Mesothelial cell of epicardium (in vitro differentiated cells): ENCODE measurements around the gene RFFL. TPM values are rescaled to one million over a fixed set of nuclear protein-coding genes. Genes with fewer than 3 reads are reported as not detected.

Experiments used
- DNase-seq, 2 experiments: peaks; one replicate each; pipeline ENCODE4 v3.0.0; 2021; ENCODE audit warnings: low spot score in 2 of 2; ENCODE audit not compliant: unreplicated experiment in 2 of 2
- H3K27ac Mint-ChIP-seq: 2 replicates; pipeline ENCODE4 v1.8.0; 2021; ENCODE audit warnings: mixed read lengths
- H3K27me3 Mint-ChIP-seq: 2 replicates; pipeline ENCODE4 v1.8.0; 2021; ENCODE audit warnings: low read depth, mixed read lengths
- H3K36me3 Mint-ChIP-seq: 2 replicates; pipeline ENCODE4 v1.8.0; 2021; ENCODE audit warnings: mixed read lengths
- H3K4me1 Mint-ChIP-seq: 2 replicates; pipeline ENCODE4 v1.8.0; 2021; ENCODE audit warnings: mixed read lengths
- H3K4me3 Mint-ChIP-seq: 2 replicates; pipeline ENCODE4 v1.8.0; 2021; ENCODE audit warnings: mild to moderate bottlenecking, moderate library complexity, mixed read lengths
- H3K9me3 Mint-ChIP-seq: 2 replicates; pipeline ENCODE4 v1.8.0; 2021; ENCODE audit warnings: mixed read lengths
- CTCF ChIP-seq: fragments of 200-600 bp; sonication (generic); IDR thresholded peaks from one replicate; pipeline ENCODE4 v1.5.0; 2021; ENCODE audit warnings: antibody characterized with exemption; ENCODE audit not compliant: unreplicated experiment
- total RNA-seq: library from RNA; stranded (reverse); gene quantifications from 3 replicates; pipeline ENCODE4 v1.2.1, GENCODE V29; 2021

RFFL gene
- total RNA-seq, 1 donor from 2014 or later: 19.8 TPM

GRCh38 chr17:34999456-34999855, 64.1 kb downstream of the RFFL start:
- Mint-ChIP-seq H3K4me1 (peaks cover 21% of the 10 kb centered on the region), H3K27me3 (no peaks in the 10 kb centered on the region), H3K4me3 (no peak overlapping the region), H3K36me3 (peaks cover 31% of the 10 kb centered on the region), H3K9me3 (no peaks in the 10 kb centered on the region), H3K27ac (no peak overlapping the region)
- TF ChIP-seq CTCF: no peak
- no peak for DNase-seq

GRCh38 chr17:34998205-34998604, 65.3 kb downstream of the RFFL start:
- H3K27ac Mint-ChIP-seq: peak overlapping the region; percentile 97
- no peaks in the 10 kb centered on the region for H3K27me3 Mint-ChIP-seq
- H3K9me3 Mint-ChIP-seq: no peaks in the 10 kb centered on the region
- no peak for TF ChIP-seq CTCF
- DNase-seq: peak in 1 of 2 experiments; percentile 59
- H3K36me3 Mint-ChIP-seq: peaks cover 42% of the 10 kb centered on the region
- no peak overlapping the region for H3K4me3 Mint-ChIP-seq
- peaks cover 21% of the 10 kb centered on the region for H3K4me1 Mint-ChIP-seq

GRCh38 chr17:34997355-34997862, 66.1 kb downstream of the RFFL start:
- H3K4me1 Mint-ChIP-seq: peaks cover 21% of the 10 kb centered on the region
- TF ChIP-seq CTCF: no peak
- no peak overlapping the region for H3K4me3 Mint-ChIP-seq
- H3K36me3 Mint-ChIP-seq: peaks cover 44% of the 10 kb centered on the region
- H3K27me3 Mint-ChIP-seq: no peaks in the 10 kb centered on the region
- H3K27ac Mint-ChIP-seq: peak overlapping the region; percentile 97
- DNase-seq: peak in 1 of 2 experiments; percentile 54
- H3K9me3 Mint-ChIP-seq: no peaks in the 10 kb centered on the region

- Mint-ChIP-seq H3K9me3 (no peaks in the 10 kb centered on the region), H3K4me1 (peaks cover 21% of the 10 kb centered on the region), H3K36me3 (peaks cover 47% of the 10 kb centered on the region), H3K27me3 (no peaks in the 10 kb centered on the region), H3K4me3 (no peak overlapping the region), H3K27ac (peak overlapping the region; percentile 97)
- no peak for DNase-seq
- TF ChIP-seq CTCF: no peak
These were observed 66.9 kb downstream of the RFFL start for GRCh38 chr17:34996422-34997285.

- Mint-ChIP-seq H3K27ac (no peak overlapping the region), H3K27me3 (no peaks in the 10 kb centered on the region), H3K4me3 (no peak overlapping the region), H3K36me3 (peaks cover 55% of the 10 kb centered on the region), H3K4me1 (peaks cover 17% of the 10 kb centered on the region), H3K9me3 (no peaks in the 10 kb centered on the region)
- TF ChIP-seq CTCF: no peak
- no peak for DNase-seq
These were observed 70.5 kb downstream of the RFFL start for GRCh38 chr17:34993031-34993430.
